ENCODE results near the gene ME1.

Gene ME1

DNA sequence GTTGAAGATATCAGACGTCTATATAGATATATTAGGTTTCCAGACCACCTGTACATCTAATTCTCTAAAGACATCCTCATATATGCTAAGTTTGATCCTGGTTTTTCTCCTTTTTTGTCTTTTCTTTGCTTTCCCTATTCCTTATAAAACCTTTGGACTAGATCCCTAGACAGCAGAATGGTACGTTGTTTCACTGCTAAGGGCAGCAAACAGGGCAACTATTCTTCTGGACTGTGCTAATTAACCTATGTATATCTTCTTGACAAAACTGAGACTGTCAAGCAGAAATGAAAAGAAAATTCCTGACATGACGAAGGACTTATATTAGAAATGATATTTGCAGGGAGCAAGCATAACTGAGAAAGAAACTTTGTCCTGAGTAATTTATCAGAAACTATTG is 19.1 kb downstream of the ME1 start:
- no peaks in the 10 kb centered on the region for H4K20me1 ChIP-seq (ENCODE audit: insufficient read depth, low read length, poor library complexity, severe bottlenecking)
- H2AFZ ChIP-seq (ENCODE audit: low read length): no peak overlapping the region
- H3K36me3 ChIP-seq (ENCODE audit: insufficient read depth, low read length): no peaks in the 10 kb centered on the region
- H3K9ac ChIP-seq (ENCODE audit: low read depth, low read length, poor library complexity, severe bottlenecking): no peak overlapping the region
- H3K9me3 ChIP-seq (ENCODE audit: insufficient read depth, low read depth, low read length): no peaks in the 10 kb centered on the region
- no peaks in the 10 kb centered on the region for H3K9me2 ChIP-seq (replicated peaks; ENCODE audit: low read depth, low read length)
- H3K79me2 ChIP-seq (ENCODE audit: insufficient read depth, low read length): no peaks in the 10 kb centered on the region
- H3K4me2 ChIP-seq (ENCODE audit: low read depth, low read length, poor library complexity, severe bottlenecking): no peak overlapping the region
- no peaks in the 10 kb centered on the region for H3K27me3 ChIP-seq (ENCODE audit: insufficient read depth, low read length, poor library complexity, severe bottlenecking)
- H3K4me1 ChIP-seq (ENCODE audit: insufficient read depth, low read length, poor library complexity, severe bottlenecking): no peaks in the 10 kb centered on the region
- no peak for TF ChIP-seq EZH2phosphoT487 (IDR thresholded peaks at IDR 0.05; ENCODE audit: borderline replicate concordance)
- TF ChIP-seq, protein P1, sequence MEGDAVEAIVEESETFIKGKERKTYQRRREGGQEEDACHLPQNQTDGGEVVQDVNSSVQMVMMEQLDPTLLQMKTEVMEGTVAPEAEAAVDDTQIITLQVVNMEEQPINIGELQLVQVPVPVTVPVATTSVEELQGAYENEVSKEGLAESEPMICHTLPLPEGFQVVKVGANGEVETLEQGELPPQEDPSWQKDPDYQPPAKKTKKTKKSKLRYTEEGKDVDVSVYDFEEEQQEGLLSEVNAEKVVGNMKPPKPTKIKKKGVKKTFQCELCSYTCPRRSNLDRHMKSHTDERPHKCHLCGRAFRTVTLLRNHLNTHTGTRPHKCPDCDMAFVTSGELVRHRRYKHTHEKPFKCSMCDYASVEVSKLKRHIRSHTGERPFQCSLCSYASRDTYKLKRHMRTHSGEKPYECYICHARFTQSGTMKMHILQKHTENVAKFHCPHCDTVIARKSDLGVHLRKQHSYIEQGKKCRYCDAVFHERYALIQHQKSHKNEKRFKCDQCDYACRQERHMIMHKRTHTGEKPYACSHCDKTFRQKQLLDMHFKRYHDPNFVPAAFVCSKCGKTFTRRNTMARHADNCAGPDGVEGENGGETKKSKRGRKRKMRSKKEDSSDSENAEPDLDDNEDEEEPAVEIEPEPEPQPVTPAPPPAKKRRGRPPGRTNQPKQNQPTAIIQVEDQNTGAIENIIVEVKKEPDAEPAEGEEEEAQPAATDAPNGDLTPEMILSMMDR (conservative IDR thresholded peaks at IDR 0.05; ENCODE audit: low read length): no peak
- no peaks in the 10 kb centered on the region for H3F3A ChIP-seq (ENCODE audit: low read depth)
- H3K4me3 ChIP-seq (ENCODE audit: low read length, poor library complexity, severe bottlenecking): no peak overlapping the region

DNA sequence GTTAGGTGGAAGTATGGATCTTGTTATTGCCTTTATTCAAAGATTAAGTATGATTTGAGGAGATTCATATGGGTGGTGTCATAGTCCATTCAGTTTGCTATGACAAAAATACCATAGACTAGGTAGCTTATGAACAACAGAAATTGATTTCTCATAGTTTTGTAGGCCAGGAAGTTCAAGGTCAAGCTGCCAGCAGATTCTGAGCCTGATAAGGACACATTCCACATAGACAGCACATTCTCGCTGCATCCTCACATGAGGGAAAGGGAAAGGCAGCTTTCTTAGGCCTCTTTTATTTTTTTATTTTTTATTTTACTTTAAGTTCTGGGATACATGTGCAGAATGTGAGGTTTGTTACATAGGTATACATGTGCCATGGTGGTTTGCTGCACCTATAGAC is 27.7 kb downstream of the ME1 start:
- no peaks in the 10 kb centered on the region for H3K36me3 ChIP-seq (ENCODE audit: insufficient read depth, low read length)
- no peak overlapping the region for H3K4me3 ChIP-seq (ENCODE audit: low read length, poor library complexity, severe bottlenecking)
- H3K9ac ChIP-seq (ENCODE audit: low read depth, low read length, poor library complexity, severe bottlenecking): no peak overlapping the region
- no peak overlapping the region for H2AFZ ChIP-seq (ENCODE audit: low read length)
- no peaks in the 10 kb centered on the region for H3K79me2 ChIP-seq (ENCODE audit: insufficient read depth, low read length)
- H4K20me1 ChIP-seq (ENCODE audit: insufficient read depth, low read length, poor library complexity, severe bottlenecking): no peaks in the 10 kb centered on the region
- no peak overlapping the region for H3K4me2 ChIP-seq (ENCODE audit: low read depth, low read length, poor library complexity, severe bottlenecking)
- no peaks in the 10 kb centered on the region for H3F3A ChIP-seq (ENCODE audit: low read depth)
- no peaks in the 10 kb centered on the region for H3K9me2 ChIP-seq (replicated peaks; ENCODE audit: low read depth, low read length)
- TF ChIP-seq, protein P1 (conservative IDR thresholded peaks at IDR 0.05; ENCODE audit: low read length): no peak
- no peak for TF ChIP-seq EZH2phosphoT487 (IDR thresholded peaks at IDR 0.05; ENCODE audit: borderline replicate concordance)
- H3K27me3 ChIP-seq (ENCODE audit: insufficient read depth, low read length, poor library complexity, severe bottlenecking): no peaks in the 10 kb centered on the region
- no peaks in the 10 kb centered on the region for H3K4me1 ChIP-seq (ENCODE audit: insufficient read depth, low read length, poor library complexity, severe bottlenecking)
- no peaks in the 10 kb centered on the region for H3K9me3 ChIP-seq (ENCODE audit: insufficient read depth, low read depth, low read length)

DNA sequence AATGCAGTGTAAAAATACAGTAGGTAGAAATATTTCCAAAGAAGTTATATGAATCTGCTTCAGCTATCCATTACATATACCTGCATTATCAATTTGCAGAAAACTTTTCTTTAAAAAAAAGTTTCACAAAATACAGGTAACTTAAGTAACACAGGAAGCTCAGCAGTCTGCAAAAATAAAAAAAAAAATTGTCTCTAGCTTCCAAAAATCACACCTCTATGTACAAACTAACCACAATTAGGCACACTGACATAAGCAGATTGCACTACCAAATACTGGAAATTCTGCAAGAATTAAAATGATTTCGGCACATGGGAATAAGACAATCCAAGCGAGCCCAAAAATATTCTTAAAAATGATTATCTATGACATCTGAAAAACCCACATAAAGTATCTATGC is 41.2 kb downstream of the ME1 start:
- Histone ChIP-seq H3K79me2 (ENCODE audit: insufficient read depth, low read length) (no peaks in the 10 kb centered on the region), H3K4me2 (ENCODE audit: low read depth, low read length, poor library complexity, severe bottlenecking) (no peak overlapping the region), H4K20me1 (ENCODE audit: insufficient read depth, low read length, poor library complexity, severe bottlenecking) (no peaks in the 10 kb centered on the region), H3K4me3 (ENCODE audit: low read length, poor library complexity, severe bottlenecking) (no peak overlapping the region), H3K27me3 (ENCODE audit: insufficient read depth, low read length, poor library complexity, severe bottlenecking) (no peaks in the 10 kb centered on the region), H3K36me3 (ENCODE audit: insufficient read depth, low read length) (no peaks in the 10 kb centered on the region), H3K4me1 (ENCODE audit: insufficient read depth, low read length, poor library complexity, severe bottlenecking) (no peaks in the 10 kb centered on the region), H3K9me2 (replicated peaks; ENCODE audit: low read depth, low read length) (no peaks in the 10 kb centered on the region), H3F3A (ENCODE audit: low read depth) (no peaks in the 10 kb centered on the region), H3K9me3 (ENCODE audit: insufficient read depth, low read depth, low read length) (no peaks in the 10 kb centered on the region), H3K9ac (ENCODE audit: low read depth, low read length, poor library complexity, severe bottlenecking) (no peak overlapping the region), H2AFZ (ENCODE audit: low read length) (no peak overlapping the region)
- no peak for TF ChIP-seq EZH2phosphoT487 (IDR thresholded peaks at IDR 0.05; ENCODE audit: borderline replicate concordance)
- TF ChIP-seq, protein P1 (conservative IDR thresholded peaks at IDR 0.05; ENCODE audit: low read length): no peak
